Cardiac muscle cell (in vitro differentiated cells and primary cell): ENCODE data around the gene IRF5. TPM values are rescaled to one million over a fixed set of nuclear protein-coding genes. Genes with fewer than 3 reads are reported as not detected.

Source experiments
- DNase-seq, 2 donors: peaks; one replicate each; pipeline versions ENCODE4 v3.0.0 to v3.0.0-alpha.2; 2010 to 2017; ENCODE audit warnings: low read depth in 1 of 2, low spot score in 1 of 2
- H3K27ac ChIP-seq: fragments of 200-600 bp; sonication (generic); 2 replicates; pipeline ENCODE4 v1.5.1; 2016
- H3K27me3 ChIP-seq: fragments of 200-600 bp; sonication (generic); 2 replicates; pipeline ENCODE4 v1.6.0; 2016; ENCODE audit warnings: control low read depth
- H3K36me3 ChIP-seq: fragments of 200-600 bp; sonication (generic); 2 replicates; pipeline ENCODE4 v1.5.1; 2016; ENCODE audit warnings: control low read depth
- H3K4me1 ChIP-seq: fragments of 200-600 bp; sonication (generic); 2 replicates; pipeline ENCODE4 v1.8.1; 2017; ENCODE audit warnings: low read depth, mild to moderate bottlenecking, mixed run types
- H3K4me3 ChIP-seq: fragments of 200-600 bp; sonication (generic); 2 replicates; pipeline ENCODE4 v1.5.1; 2016; ENCODE audit warnings: mild to moderate bottlenecking
- H3K9me3 ChIP-seq: fragments of 200-600 bp; sonication (generic); 2 replicates; pipeline ENCODE4 v1.5.1; 2017; ENCODE audit warnings: low read depth, mild to moderate bottlenecking, control low read depth
- polyA plus RNA-seq: library from polyadenylated mRNA; unstranded; fragments of >200 nt; fragmentation: Nextera tagmentation; extraction: Ambion mirVana; gene quantifications from 2 replicates; pipeline ENCODE4 v1.2.1, GENCODE V29; 2016
- total RNA-seq: library from RNA; depleted of rRNA; stranded (reverse); fragments of >200 nt; gene quantifications from 2 replicates; pipeline ENCODE4 v1.2.3, GENCODE V29; 2016
- TF ChIP-seq, protein P1 (sequence below): IDR thresholded peaks from 2 replicates; pipeline ENCODE4 v1.5.1; 2012; ENCODE audit warnings: low read depth, mild to moderate bottlenecking, low read length

Gene IRF5
- total and polyA plus RNA-seq, 2 experiments from 2014 or later: not detected

DNA sequence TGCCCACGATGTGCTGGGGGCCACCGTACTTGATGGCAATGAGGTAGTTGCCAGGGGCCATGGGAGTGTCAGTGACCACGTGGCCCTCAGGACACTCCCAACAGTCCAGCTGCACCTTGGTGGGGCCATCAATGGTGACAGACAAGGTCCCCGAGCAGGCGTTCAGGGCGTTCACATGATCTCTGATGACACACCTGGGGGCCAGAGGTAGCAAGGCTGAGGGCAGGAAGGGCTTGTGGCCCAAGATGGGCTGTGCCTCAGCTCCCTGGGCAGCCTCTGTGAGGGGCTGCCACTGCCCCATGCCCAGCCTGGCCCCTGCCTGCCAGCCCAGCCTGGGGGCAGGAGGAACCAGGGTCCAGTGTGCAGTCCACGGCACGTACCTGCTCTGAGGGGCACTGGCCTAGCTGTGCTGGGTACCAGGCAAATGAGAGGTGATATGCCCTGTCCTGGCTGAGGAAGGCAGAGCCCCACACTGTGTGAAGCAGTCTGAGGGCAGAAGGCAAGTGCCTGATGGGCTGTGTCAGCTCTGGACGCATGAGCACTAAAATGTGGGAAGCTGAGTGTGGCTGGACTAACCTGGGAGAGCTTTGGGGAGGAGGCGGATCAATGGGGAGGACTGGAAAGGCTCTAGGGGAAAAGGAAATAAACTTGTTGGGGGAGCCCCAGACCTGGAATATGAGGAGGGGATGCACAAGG, 23.7 kb upstream of the IRF5 start:
- Histone ChIP-seq H3K9me3 (no peaks in the 10 kb centered on the region), H3K4me1 (no peaks in the 10 kb centered on the region), H3K27ac (no peak overlapping the region), H3K36me3 (no peaks in the 10 kb centered on the region), H3K27me3 (peaks cover 63% of the 10 kb centered on the region), H3K4me3 (no peak overlapping the region)
- DNase-seq: no peak
- TF ChIP-seq, protein P1, sequence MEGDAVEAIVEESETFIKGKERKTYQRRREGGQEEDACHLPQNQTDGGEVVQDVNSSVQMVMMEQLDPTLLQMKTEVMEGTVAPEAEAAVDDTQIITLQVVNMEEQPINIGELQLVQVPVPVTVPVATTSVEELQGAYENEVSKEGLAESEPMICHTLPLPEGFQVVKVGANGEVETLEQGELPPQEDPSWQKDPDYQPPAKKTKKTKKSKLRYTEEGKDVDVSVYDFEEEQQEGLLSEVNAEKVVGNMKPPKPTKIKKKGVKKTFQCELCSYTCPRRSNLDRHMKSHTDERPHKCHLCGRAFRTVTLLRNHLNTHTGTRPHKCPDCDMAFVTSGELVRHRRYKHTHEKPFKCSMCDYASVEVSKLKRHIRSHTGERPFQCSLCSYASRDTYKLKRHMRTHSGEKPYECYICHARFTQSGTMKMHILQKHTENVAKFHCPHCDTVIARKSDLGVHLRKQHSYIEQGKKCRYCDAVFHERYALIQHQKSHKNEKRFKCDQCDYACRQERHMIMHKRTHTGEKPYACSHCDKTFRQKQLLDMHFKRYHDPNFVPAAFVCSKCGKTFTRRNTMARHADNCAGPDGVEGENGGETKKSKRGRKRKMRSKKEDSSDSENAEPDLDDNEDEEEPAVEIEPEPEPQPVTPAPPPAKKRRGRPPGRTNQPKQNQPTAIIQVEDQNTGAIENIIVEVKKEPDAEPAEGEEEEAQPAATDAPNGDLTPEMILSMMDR: no peak

DNA sequence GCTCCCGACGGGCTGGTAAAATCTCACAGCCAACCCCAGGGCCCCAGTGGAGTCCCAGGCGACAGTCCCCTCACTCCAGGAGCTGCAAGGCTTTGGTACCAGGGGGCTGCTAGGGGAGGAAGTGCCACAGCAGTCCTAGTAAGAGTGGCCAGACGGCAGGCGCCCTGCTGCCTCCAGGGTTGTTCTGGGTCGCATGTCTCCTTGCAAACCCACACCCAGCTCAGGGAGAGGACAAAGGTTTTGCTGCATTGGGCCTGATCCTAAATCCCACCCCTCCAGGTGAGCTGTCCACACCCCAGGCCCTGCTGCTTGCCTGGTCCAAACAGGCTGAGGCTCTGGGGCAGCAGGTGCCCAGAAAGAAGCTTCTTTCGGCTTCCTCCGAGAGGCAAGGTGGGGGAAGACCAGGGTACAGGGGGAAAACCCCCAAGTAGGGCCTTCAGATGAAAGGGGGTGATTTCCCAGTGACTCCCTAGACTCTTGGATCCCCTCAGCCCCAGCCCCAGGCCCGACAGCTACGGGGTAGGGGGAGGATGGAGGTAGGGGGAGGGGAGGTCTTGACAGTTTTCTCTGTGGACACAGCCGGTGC, 23.1 kb upstream of the IRF5 start:
- H3K9me3 ChIP-seq: no peaks in the 10 kb centered on the region
- H3K4me3 ChIP-seq: no peak overlapping the region
- no peaks in the 10 kb centered on the region for H3K36me3 ChIP-seq
- peaks cover 69% of the 10 kb centered on the region for H3K27me3 ChIP-seq
- no peak overlapping the region for H3K27ac ChIP-seq
- no peak for DNase-seq
- H3K4me1 ChIP-seq: no peaks in the 10 kb centered on the region
- TF ChIP-seq, protein P1: no peak

DNA sequence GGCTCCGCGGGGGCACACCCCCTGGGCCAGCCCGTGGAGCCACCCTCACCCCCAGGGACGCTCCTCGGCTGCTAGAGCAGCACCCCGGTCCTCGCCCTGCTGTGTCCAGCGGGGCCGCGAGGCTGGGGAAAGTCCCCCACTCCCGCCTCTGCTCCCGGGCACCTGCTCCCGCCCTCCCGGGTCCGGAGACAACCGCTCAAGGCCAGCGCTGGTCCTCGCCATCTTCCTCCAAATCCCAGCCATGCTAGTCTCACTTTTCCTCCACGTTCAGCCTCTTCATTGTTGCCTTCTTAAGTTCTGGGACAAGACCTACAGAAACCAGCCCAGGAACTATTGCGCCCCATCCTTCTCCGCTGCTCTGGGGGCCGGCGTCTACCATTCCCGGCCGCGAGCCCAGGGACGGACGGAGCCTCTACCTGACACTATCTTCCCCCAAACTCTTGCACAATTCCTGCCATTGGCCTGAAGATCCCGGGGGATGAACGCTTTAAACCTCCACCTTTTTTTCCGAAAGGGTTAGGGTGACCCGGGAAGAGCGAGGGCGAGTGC, 22.4 kb upstream of the IRF5 start:
- Histone ChIP-seq H3K36me3 (no peaks in the 10 kb centered on the region), H3K9me3 (no peaks in the 10 kb centered on the region), H3K4me1 (no peaks in the 10 kb centered on the region), H3K4me3 (no peak overlapping the region), H3K27ac (no peak overlapping the region), H3K27me3 (peaks cover 70% of the 10 kb centered on the region)
- DNase-seq: no peak
- TF ChIP-seq, protein P1: no peak

DNA sequence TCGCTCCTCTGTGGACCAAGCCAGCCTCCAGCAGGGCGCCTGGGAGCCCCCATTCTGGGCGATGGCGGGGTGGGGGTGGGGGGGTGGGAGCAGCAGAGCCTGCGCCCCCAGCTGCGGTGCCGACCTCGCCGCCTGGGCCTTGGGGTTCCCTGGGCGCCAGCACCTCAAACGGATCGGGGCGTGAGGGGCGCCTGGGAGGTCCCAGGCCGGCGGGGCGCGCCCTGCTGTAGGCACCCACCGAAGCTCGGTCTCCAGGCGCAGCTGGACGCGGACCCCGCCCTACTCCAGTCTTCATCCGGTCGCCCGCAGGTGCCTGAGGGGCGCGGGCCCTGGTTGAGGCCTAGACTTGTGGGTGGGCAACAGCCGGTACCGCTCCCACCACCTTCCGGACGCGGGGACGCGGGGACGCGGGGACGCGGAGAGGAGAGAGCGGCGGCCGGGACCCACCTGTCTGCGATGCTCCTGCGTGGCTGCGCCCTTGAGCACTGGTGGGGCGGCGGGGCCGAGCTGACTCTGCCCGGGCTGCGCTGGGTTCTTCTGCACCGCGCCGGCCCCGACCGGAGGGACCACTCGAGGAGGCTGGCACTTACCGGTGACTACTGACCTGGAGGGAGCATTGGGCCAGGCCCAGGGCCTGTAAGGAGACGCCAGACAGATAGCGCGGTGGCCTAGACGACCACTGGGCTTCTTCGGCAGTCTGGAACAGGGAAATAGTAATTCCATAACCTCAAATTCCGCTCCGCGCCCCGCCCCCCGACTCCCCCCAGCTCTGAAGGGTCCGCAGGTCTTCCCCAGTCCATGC, 21.7 kb upstream of the IRF5 start:
- TF ChIP-seq, protein P1: no peak
- Histone ChIP-seq H3K27me3 (peaks cover 70% of the 10 kb centered on the region), H3K4me3 (no peak overlapping the region), H3K4me1 (no peaks in the 10 kb centered on the region), H3K9me3 (no peaks in the 10 kb centered on the region), H3K36me3 (no peaks in the 10 kb centered on the region), H3K27ac (no peak overlapping the region)
- no peak for DNase-seq

DNA sequence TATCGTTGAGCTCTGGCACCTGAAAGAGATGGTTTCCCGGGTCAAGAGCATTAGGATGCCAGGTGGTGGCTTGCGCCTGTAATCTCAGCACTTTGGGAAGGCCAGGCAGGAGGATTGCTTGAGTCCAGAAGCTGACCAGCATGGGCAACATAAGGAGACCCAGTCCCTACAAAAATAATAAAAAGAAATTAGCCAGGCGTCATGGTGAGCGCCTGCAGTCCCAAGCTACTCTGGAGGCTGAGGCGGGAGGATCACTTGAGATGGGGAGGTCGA, 21.1 kb upstream of the IRF5 start:
- Histone ChIP-seq H3K36me3 (no peaks in the 10 kb centered on the region), H3K4me3 (no peak overlapping the region), H3K4me1 (no peaks in the 10 kb centered on the region), H3K27me3 (peaks cover 70% of the 10 kb centered on the region), H3K9me3 (no peaks in the 10 kb centered on the region), H3K27ac (no peak overlapping the region)
- DNase-seq: no peak
- TF ChIP-seq, protein P1: no peak
